ENCODE results near the gene SORCS3.

- TF ChIP-seq, protein P1, sequence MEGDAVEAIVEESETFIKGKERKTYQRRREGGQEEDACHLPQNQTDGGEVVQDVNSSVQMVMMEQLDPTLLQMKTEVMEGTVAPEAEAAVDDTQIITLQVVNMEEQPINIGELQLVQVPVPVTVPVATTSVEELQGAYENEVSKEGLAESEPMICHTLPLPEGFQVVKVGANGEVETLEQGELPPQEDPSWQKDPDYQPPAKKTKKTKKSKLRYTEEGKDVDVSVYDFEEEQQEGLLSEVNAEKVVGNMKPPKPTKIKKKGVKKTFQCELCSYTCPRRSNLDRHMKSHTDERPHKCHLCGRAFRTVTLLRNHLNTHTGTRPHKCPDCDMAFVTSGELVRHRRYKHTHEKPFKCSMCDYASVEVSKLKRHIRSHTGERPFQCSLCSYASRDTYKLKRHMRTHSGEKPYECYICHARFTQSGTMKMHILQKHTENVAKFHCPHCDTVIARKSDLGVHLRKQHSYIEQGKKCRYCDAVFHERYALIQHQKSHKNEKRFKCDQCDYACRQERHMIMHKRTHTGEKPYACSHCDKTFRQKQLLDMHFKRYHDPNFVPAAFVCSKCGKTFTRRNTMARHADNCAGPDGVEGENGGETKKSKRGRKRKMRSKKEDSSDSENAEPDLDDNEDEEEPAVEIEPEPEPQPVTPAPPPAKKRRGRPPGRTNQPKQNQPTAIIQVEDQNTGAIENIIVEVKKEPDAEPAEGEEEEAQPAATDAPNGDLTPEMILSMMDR (IDR thresholded peaks at IDR 0.05) = no peak
- no peak for TF ChIP-seq EP300 (IDR thresholded peaks at IDR 0.05)
Observed at GRCh38 chr10:105096316-105096715, 455.2 kb downstream of the SORCS3 start.

All from esophagus muscularis mucosa (tissue), 3 donors.